ENCODE measurements around the gene ASPRV1.

- TF ChIP-seq CTCF (IDR thresholded peaks at IDR 0.05): no peak
- TF ChIP-seq POLR2A (IDR thresholded peaks at IDR 0.05): no peak
Observed at GRCh38 chr2:69945941-69946340, 15.5 kb downstream of the ASPRV1 start.
